ENCODE results near the gene PTER. TPM values are rescaled to one million over a fixed set of nuclear protein-coding genes. Genes with fewer than 3 reads are reported as not detected.

Gene PTER
- 7.1 and 7.2 TPM in 2 replicates for total RNA-seq

GRCh38 chr10:16436758-16437539, at the start of gene PTER:
Gene PTER, plus strand, starts transcription at chr10:16437010. Its CDS starts 47,375 bp downstream, at chr10:16484385.

GRCh38 chr10:16521311-16522016, 84.7 kb downstream of the PTER start, which contains the start of gene C1QL3:
Gene C1QL3, minus strand, starts transcription at chr10:16521879. Its CDS starts 814 bp downstream, at chr10:16521065.

Other genes starting within 250 kb of the PTER start
- gene C1QL3, start 84.9 kb downstream of the PTER start, total RNA-seq: not detected in 2 replicates

Data from bronchus fibroblast of lung (primary cell).